Activated naive CD4-positive, alpha-beta T cell treated with anti-CD3 and anti-CD28 coated beads, Interleukin-2, amount 50 U/mL, for 16 hours (primary cell): ENCODE data around the gene VDR.

Experiments
- DNase-seq: peaks from one replicate; pipeline ENCODE4 v3.0.0-alpha.2; 2020

VDR gene

GRCh38 chr12:47867495-47867941, 37.3 kb downstream of the VDR start:
- DNase-seq = no peak

GRCh38 chr12:47864646-47865235, 40.1 kb downstream of the VDR start:
- no peak for DNase-seq

- no peak for DNase-seq
Observed at GRCh38 chr12:47863985-47864384, 40.8 kb downstream of the VDR start.

GRCh38 chr12:47863467-47863866, 41.3 kb downstream of the VDR start:
- DNase-seq = no peak

- no peak for DNase-seq
Observed at GRCh38 chr12:47862881-47863280, 41.9 kb downstream of the VDR start.

- no peak for DNase-seq
Observed at GRCh38 chr12:47862167-47862750, 42.5 kb downstream of the VDR start.

- DNase-seq = no peak
Observed at GRCh38 chr12:47860873-47861272, 43.9 kb downstream of the VDR start.

GRCh38 chr12:47860279-47860841, 44.4 kb downstream of the VDR start:
- DNase-seq = peak; percentile 37

- DNase-seq = no peak
Observed at GRCh38 chr12:47858511-47859266, 46.1 kb downstream of the VDR start.

GRCh38 chr12:47856721-47857575, 47.8 kb downstream of the VDR start:
- no peak for DNase-seq

- no peak for DNase-seq
Observed at GRCh38 chr12:47856094-47856493, 48.7 kb downstream of the VDR start.

- no peak for DNase-seq
Observed at GRCh38 chr12:47855502-47855901, 49.3 kb downstream of the VDR start.

- no peak for DNase-seq
Observed at GRCh38 chr12:47854531-47854930, 50.3 kb downstream of the VDR start.

- no peak for DNase-seq
Observed at GRCh38 chr12:47852096-47852571, 52.7 kb downstream of the VDR start.

GRCh38 chr12:47851303-47851952, 53.4 kb downstream of the VDR start:
- no peak for DNase-seq

GRCh38 chr12:47850153-47851084, 54.4 kb downstream of the VDR start:
- no peak for DNase-seq

GRCh38 chr12:47849261-47849660, 55.5 kb downstream of the VDR start:
- DNase-seq = no peak

- no peak for DNase-seq
Observed at GRCh38 chr12:47848853-47849252, 55.9 kb downstream of the VDR start.

GRCh38 chr12:47846294-47846996, 58.3 kb downstream of the VDR start:
- DNase-seq = no peak

GRCh38 chr12:47845081-47845480, 59.7 kb downstream of the VDR start:
- no peak for DNase-seq
